SJSA1 (cell line): Measurements from ENCODE around the gene TRIM67. TPM values are rescaled to one million over a fixed set of nuclear protein-coding genes. Genes with fewer than 3 reads are reported as not detected.
"Not testable (repeated sequence)": the region's sequence is repeated elsewhere in the genome, so short reads cannot be mapped to it uniquely, and the experiment has no call there.

Experiments used
- DNase-seq, 2 experiments: peaks; one replicate each; pipeline ENCODE4 v3.0.0-alpha.2; 2015 to 2020; ENCODE audit warnings: low spot score in 2 of 2, low read depth in 1 of 2
- H3K27ac ChIP-seq: fragments of 250-450 bp; sonication (Bioruptor Pico); 2 replicates; pipeline ENCODE4 v1.5.1; 2020; ENCODE audit warnings: mild to moderate bottlenecking, moderate library complexity
- H3K27me3 ChIP-seq: fragments of 250-450 bp; sonication (Bioruptor Pico); replicated peaks from 2 replicates; pipeline ENCODE4 v1.5.1; 2020; ENCODE audit warnings: mild to moderate bottlenecking, moderate library complexity
- H3K36me3 ChIP-seq: fragments of 250-450 bp; sonication (Bioruptor Pico); 2 replicates; pipeline ENCODE4 v1.5.1; 2020; ENCODE audit warnings: mild to moderate bottlenecking
- H3K4me1 ChIP-seq: fragments of 250-450 bp; sonication (Bioruptor Pico); replicated peaks from 2 replicates; pipeline ENCODE4 v1.6.1; 2021; ENCODE audit warnings: mild to moderate bottlenecking
- H3K4me3 ChIP-seq: fragments of 250-450 bp; sonication (Bioruptor Pico); 2 replicates; pipeline ENCODE4 v1.5.1; 2020; ENCODE audit warnings: mild to moderate bottlenecking
- H3K9me3 ChIP-seq: fragments of 250-450 bp; sonication (Bioruptor Pico); replicated peaks from 2 replicates; pipeline ENCODE4 v1.5.1; 2020; ENCODE audit warnings: mild to moderate bottlenecking
- total RNA-seq: library from RNA; depleted of rRNA; stranded (reverse); fragments of >200 nt; shearing (Covaris generic); gene quantifications from 2 replicates; pipeline ENCODE4 v1.2.3, GENCODE V29; 2014; rRNA removed

Gene TRIM67
- 0.47 and 0.61 TPM in 2 replicates for total RNA-seq

GRCh38 chr1:231161667-231162296, at the start of gene TRIM67:
Gene TRIM67, plus strand, starts transcription at chr1:231162058. Its CDS starts 912 bp downstream, at chr1:231162970.
- DNase-seq, result peak in 1 of 2 experiments; percentile 74
- Histone ChIP-seq H3K4me3 (peak within 1 kb of the TSS; percentile 39), H3K36me3 (no peaks in the 10 kb centered on the region), H3K9me3 (no peaks in the 10 kb centered on the region), H3K27ac (no peak within 1 kb of the TSS), H3K27me3 (peaks cover 11% of the 10 kb centered on the region), H3K4me1 (peaks cover 28% of the 10 kb centered on the region)

- H3K27me3 ChIP-seq, result no peaks in the 10 kb centered on the region
- no peak for DNase-seq
- H3K4me1 ChIP-seq, result no peaks in the 10 kb centered on the region
- no peaks in the 10 kb centered on the region for H3K36me3 ChIP-seq
- H3K9me3 ChIP-seq, result no peaks in the 10 kb centered on the region
- H3K4me3 ChIP-seq, result no peak overlapping the region
- H3K27ac ChIP-seq, result no peak overlapping the region
Observed at GRCh38 chr1:231116738-231117137, 45.1 kb upstream of the TRIM67 start.

- peaks cover 8% of the 10 kb centered on the region; the same call in 1 of the 2 replicates for H3K4me1 ChIP-seq
- no peak overlapping the region for H3K27ac ChIP-seq
- no peaks in the 10 kb centered on the region for H3K9me3 ChIP-seq
- no peaks in the 10 kb centered on the region for H3K36me3 ChIP-seq
- H3K27me3 ChIP-seq, result no peaks in the 10 kb centered on the region
- no peak overlapping the region for H3K4me3 ChIP-seq
- DNase-seq, result no peak
Observed at GRCh38 chr1:231118704-231119453, 43.0 kb upstream of the TRIM67 start.

GRCh38 chr1:231121533-231121932, 40.3 kb upstream of the TRIM67 start:
- H3K4me1 ChIP-seq, result peaks cover 8% of the 10 kb centered on the region; the same call in 1 of the 2 replicates
- H3K27me3 ChIP-seq, result no peaks in the 10 kb centered on the region
- no peak overlapping the region for H3K27ac ChIP-seq
- DNase-seq, result no peak
- H3K4me3 ChIP-seq, result no peak overlapping the region
- no peaks in the 10 kb centered on the region for H3K36me3 ChIP-seq
- H3K9me3 ChIP-seq, result no peaks in the 10 kb centered on the region

GRCh38 chr1:231122143-231122542, 39.7 kb upstream of the TRIM67 start:
- DNase-seq, result no peak

GRCh38 chr1:231124746-231125145, 37.1 kb upstream of the TRIM67 start:
- peaks cover 19% of the 10 kb centered on the region for H3K4me1 ChIP-seq
- H3K4me3 ChIP-seq, result no peak overlapping the region
- H3K27me3 ChIP-seq, result no peaks in the 10 kb centered on the region
- H3K36me3 ChIP-seq, result no peaks in the 10 kb centered on the region
- H3K9me3 ChIP-seq, result peaks cover 3% of the 10 kb centered on the region; the same call in 1 of the 2 replicates
- DNase-seq, result no peak
- H3K27ac ChIP-seq, result no peak overlapping the region

More at GRCh38 chr1:231122143-231122542, 39.7 kb upstream of the TRIM67 start:
- Histone ChIP-seq H3K9me3 (no peaks in the 10 kb centered on the region), H3K4me1 (peaks cover 8% of the 10 kb centered on the region; the same call in 1 of the 2 replicates), H3K36me3 (no peaks in the 10 kb centered on the region), H3K27me3 (no peaks in the 10 kb centered on the region), H3K4me3 (no peak overlapping the region), H3K27ac (no peak overlapping the region)

GRCh38 chr1:231125972-231126580, 35.8 kb upstream of the TRIM67 start:
- H3K36me3 ChIP-seq, result no peaks in the 10 kb centered on the region
- peaks cover 28% of the 10 kb centered on the region for H3K4me1 ChIP-seq
- H3K27ac ChIP-seq, result no peak overlapping the region
- H3K27me3 ChIP-seq, result no peaks in the 10 kb centered on the region
- peaks cover 3% of the 10 kb centered on the region for H3K9me3 ChIP-seq
- no peak for DNase-seq
- no peak overlapping the region for H3K4me3 ChIP-seq

GRCh38 chr1:231127106-231127505, 34.8 kb upstream of the TRIM67 start:
- not testable (repeated sequence) for H3K27ac ChIP-seq, H3K36me3 ChIP-seq, H3K9me3 ChIP-seq, H3K4me3 ChIP-seq, DNase-seq, H3K27me3 ChIP-seq
- H3K4me1 ChIP-seq, result peaks cover 28% of the 10 kb centered on the region

- not testable (repeated sequence) for H3K9me3 ChIP-seq, H3K4me3 ChIP-seq, DNase-seq, H3K27me3 ChIP-seq, H3K36me3 ChIP-seq
- Histone ChIP-seq H3K4me1 (peaks cover 20% of the 10 kb centered on the region), H3K27ac (peak overlapping the region; percentile 57)
Observed at GRCh38 chr1:231128471-231128870, 33.4 kb upstream of the TRIM67 start.

GRCh38 chr1:231130544-231130943, 31.3 kb upstream of the TRIM67 start:
- Histone ChIP-seq H3K4me1 (peaks cover 36% of the 10 kb centered on the region), H3K36me3 (no peaks in the 10 kb centered on the region), H3K9me3 (peaks cover 3% of the 10 kb centered on the region), H3K27me3 (no peaks in the 10 kb centered on the region), H3K4me3 (no peak overlapping the region), H3K27ac (no peak overlapping the region)
- DNase-seq, result no peak

- H3K36me3 ChIP-seq, H3K9me3 ChIP-seq, H3K27ac ChIP-seq, H3K27me3 ChIP-seq, DNase-seq, H3K4me3 ChIP-seq: not testable (repeated sequence)
- H3K4me1 ChIP-seq, result peaks cover 48% of the 10 kb centered on the region
Observed at GRCh38 chr1:231132591-231132990, 29.3 kb upstream of the TRIM67 start.

GRCh38 chr1:231134624-231135023, 27.2 kb upstream of the TRIM67 start:
- Histone ChIP-seq H3K27ac (peak overlapping the region; percentile 23; the same call in 1 of the 2 replicates), H3K4me1 (peaks cover 58% of the 10 kb centered on the region), H3K4me3 (no peak overlapping the region), H3K36me3 (no peaks in the 10 kb centered on the region), H3K9me3 (no peaks in the 10 kb centered on the region; the same call in 1 of the 2 replicates), H3K27me3 (no peaks in the 10 kb centered on the region)
- peak; percentile 59 to 64 for DNase-seq

GRCh38 chr1:231138236-231138635, 23.6 kb upstream of the TRIM67 start:
- H3K27ac ChIP-seq, result peak overlapping the region; percentile 93
- no peaks in the 10 kb centered on the region for H3K9me3 ChIP-seq
- DNase-seq, result peak in 1 of 2 experiments; percentile 60
- H3K36me3 ChIP-seq, result no peaks in the 10 kb centered on the region
- H3K4me3 ChIP-seq, result no peak overlapping the region
- H3K27me3 ChIP-seq, result no peaks in the 10 kb centered on the region
- H3K4me1 ChIP-seq, result peaks cover 66% of the 10 kb centered on the region
